KMS-11 (cell line): ENCODE measurements around the gene CNTNAP5.

ENCODE experiments used
- H2AFZ ChIP-seq: fragments of 200-600 bp; sonication (generic); 2 replicates; pipeline ENCODE4 v1.6.1; 2016; ENCODE audit warnings: antibody characterized with exemption, mixed run types, low read depth
- H3K27ac ChIP-seq: fragments of 200-600 bp; sonication (generic); 2 replicates; pipeline ENCODE4 v1.6.1; 2016; ENCODE audit warnings: mild to moderate bottlenecking, mixed run types
- H3K27me3 ChIP-seq: fragments of 200-600 bp; sonication (generic); 2 replicates; pipeline ENCODE4 v1.6.1; 2017; ENCODE audit warnings: mild to moderate bottlenecking, low read depth, mixed run types, moderate library complexity; ENCODE audit not compliant: insufficient read depth
- H3K36me3 ChIP-seq: fragments of 200-600 bp; sonication (generic); 2 replicates; pipeline ENCODE4 v1.6.1; 2017; ENCODE audit warnings: mild to moderate bottlenecking, mixed run types; ENCODE audit not compliant: insufficient read depth
- H3K4me1 ChIP-seq: fragments of 200-600 bp; sonication (generic); 2 replicates; pipeline ENCODE4 v1.6.1; 2016; ENCODE audit warnings: mild to moderate bottlenecking, low read depth, mixed run types; ENCODE audit not compliant: poor library complexity, severe bottlenecking
- H3K4me2 ChIP-seq: fragments of 200-600 bp; sonication (generic); 2 replicates; pipeline ENCODE4 v1.7.0; 2016; ENCODE audit warnings: mild to moderate bottlenecking, mixed run types
- H3K4me3 ChIP-seq: fragments of 200-600 bp; sonication (generic); IDR thresholded peaks from 2 replicates; pipeline ENCODE4 v1.6.1; 2017; ENCODE audit warnings: low read depth, low read length, mixed read lengths; ENCODE audit not compliant: insufficient read depth
- H3K79me2 ChIP-seq: fragments of 200-600 bp; sonication (generic); 2 replicates; pipeline ENCODE4 v1.6.1; 2016; ENCODE audit warnings: low read depth, mixed run types; ENCODE audit not compliant: insufficient read depth
- H3K9ac ChIP-seq: fragments of 200-600 bp; sonication (generic); 2 replicates; pipeline ENCODE4 v1.6.1; 2016; ENCODE audit warnings: mild to moderate bottlenecking, mixed run types
- H4K20me1 ChIP-seq: fragments of 200-600 bp; sonication (generic); 2 replicates; pipeline ENCODE4 v1.6.1; 2016; ENCODE audit warnings: mild to moderate bottlenecking, mixed run types; ENCODE audit not compliant: insufficient read depth
- TF ChIP-seq, protein P1 (sequence below): fragments of 200-600 bp; sonication (generic); conservative IDR thresholded peaks from 2 replicates; pipeline ENCODE4 v1.6.1; 2017; ENCODE audit warnings: low read depth, mild to moderate bottlenecking, antibody characterized with exemption, low read length, moderate library complexity, mixed read lengths

Gene CNTNAP5

DNA sequence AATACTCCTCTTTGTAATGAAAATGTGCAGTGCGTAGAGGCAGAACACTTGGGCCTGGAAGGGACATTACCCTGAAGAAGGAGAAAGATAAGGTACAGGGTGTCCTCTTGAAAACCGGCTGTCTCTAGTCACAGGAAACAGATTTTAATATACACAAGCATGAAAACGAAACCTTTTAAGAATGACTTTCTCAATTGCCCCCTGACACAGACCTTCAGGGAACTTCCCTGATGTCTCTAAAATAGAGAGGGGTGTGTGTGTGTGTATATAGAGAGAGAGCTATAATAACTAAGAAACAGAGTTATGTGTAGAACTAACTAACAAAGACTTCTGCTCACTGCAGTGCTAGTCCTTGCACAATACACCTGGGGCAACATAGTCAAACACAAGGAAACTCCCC, 780.0 kb downstream of the CNTNAP5 start:
- Histone ChIP-seq H3K36me3 (no peaks in the 10 kb centered on the region), H3K79me2 (no peaks in the 10 kb centered on the region), H3K27me3 (no peaks in the 10 kb centered on the region), H2AFZ (no peak overlapping the region), H3K9ac (no peak overlapping the region), H4K20me1 (no peaks in the 10 kb centered on the region), H3K27ac (no peak overlapping the region), H3K4me2 (no peak overlapping the region), H3K4me3 (no peak overlapping the region), H3K4me1 (no peaks in the 10 kb centered on the region)
- TF ChIP-seq, protein P1, sequence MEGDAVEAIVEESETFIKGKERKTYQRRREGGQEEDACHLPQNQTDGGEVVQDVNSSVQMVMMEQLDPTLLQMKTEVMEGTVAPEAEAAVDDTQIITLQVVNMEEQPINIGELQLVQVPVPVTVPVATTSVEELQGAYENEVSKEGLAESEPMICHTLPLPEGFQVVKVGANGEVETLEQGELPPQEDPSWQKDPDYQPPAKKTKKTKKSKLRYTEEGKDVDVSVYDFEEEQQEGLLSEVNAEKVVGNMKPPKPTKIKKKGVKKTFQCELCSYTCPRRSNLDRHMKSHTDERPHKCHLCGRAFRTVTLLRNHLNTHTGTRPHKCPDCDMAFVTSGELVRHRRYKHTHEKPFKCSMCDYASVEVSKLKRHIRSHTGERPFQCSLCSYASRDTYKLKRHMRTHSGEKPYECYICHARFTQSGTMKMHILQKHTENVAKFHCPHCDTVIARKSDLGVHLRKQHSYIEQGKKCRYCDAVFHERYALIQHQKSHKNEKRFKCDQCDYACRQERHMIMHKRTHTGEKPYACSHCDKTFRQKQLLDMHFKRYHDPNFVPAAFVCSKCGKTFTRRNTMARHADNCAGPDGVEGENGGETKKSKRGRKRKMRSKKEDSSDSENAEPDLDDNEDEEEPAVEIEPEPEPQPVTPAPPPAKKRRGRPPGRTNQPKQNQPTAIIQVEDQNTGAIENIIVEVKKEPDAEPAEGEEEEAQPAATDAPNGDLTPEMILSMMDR: no peak

DNA sequence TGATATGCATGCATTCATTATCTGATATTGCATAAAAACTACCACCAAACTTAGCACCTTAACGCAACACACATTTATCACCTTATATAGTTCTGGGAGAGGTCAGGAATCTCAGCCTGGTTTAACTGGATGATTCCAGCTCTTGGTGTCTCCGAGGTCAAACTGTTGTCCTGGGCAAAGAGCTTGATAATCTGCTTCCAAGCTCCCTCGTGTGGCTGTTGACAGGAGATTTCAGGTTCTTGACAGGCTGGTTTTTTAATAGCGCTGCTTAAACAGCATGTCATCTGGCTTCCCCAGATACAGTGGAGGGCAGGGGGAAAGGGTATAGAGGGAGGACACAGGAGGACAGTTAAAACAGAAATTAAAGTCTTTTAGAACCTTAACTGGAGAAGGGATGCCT, 785.0 kb downstream of the CNTNAP5 start:
- Histone ChIP-seq H3K4me3 (no peak overlapping the region), H2AFZ (no peak overlapping the region), H3K27me3 (no peaks in the 10 kb centered on the region), H3K4me1 (no peaks in the 10 kb centered on the region), H3K27ac (no peak overlapping the region), H3K79me2 (no peaks in the 10 kb centered on the region), H3K4me2 (no peak overlapping the region), H3K9ac (no peak overlapping the region), H3K36me3 (no peaks in the 10 kb centered on the region), H4K20me1 (no peaks in the 10 kb centered on the region)
- TF ChIP-seq, protein P1: no peak

DNA sequence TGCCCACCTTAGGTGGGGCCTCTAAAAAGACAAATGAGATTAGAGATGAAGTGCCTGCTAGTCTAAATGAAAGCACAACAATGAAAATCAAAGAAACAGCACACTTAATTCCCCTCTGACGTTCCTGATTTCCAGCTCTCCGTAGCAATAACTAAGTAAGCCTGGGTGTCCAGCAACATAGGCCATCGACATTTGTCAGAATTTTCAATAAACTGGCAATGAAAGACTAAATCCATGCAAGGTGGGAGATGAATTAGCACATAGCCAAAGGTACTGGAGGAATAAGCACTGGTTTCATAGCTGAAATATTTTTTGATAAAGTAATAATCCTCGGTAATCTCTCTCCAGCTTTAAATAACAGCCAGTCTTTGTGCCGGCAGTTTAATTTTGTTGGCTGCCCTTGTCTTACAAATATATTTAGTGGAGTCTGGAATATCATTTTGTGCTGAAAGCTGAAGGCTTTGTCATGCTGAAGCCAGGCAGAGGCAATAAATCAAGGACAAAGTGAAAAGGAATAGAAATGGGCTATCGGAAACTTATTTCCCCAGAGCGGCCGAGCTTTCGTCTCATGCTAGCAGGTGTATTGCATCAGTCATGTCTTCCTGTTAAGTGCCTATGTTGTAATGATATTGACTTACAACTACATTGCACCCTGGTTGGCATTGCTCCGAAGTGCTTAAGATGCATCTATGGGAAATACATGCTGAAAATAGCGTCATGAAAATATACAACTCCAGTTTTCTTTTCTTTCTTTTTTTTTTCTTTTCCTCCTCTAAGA, 790.1 kb downstream of the CNTNAP5 start:
- Histone ChIP-seq H3K9ac (no peak overlapping the region), H2AFZ (no peak overlapping the region), H4K20me1 (no peaks in the 10 kb centered on the region)

DNA sequence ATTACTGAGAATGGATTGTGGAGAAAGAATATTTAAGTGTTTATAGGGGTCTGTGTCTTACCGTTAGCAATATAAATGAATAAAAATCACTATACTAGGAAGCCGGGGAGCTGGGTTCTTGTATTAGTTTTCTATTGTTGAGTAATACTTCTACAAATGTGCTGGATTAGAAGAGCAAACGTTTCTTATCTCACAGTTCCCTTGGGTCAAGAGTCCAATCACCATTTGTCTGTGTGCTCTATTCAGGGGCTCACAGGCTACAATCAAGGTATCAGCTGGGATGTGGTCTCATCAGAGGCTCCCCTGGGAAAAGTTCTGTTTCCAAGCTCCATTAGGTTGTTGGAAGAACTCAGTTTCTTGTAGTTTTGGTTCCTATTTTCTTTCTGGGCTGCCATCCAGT, 790.9 kb downstream of the CNTNAP5 start:
- Histone ChIP-seq H3K27me3 (no peaks in the 10 kb centered on the region), H2AFZ (no peak overlapping the region), H3K4me2 (no peak overlapping the region), H3K79me2 (no peaks in the 10 kb centered on the region), H3K4me1 (no peaks in the 10 kb centered on the region), H3K36me3 (no peaks in the 10 kb centered on the region), H4K20me1 (no peaks in the 10 kb centered on the region), H3K9ac (no peak overlapping the region), H3K27ac (no peak overlapping the region), H3K4me3 (no peak overlapping the region)
- TF ChIP-seq, protein P1: no peak

More for the DNA sequence above, 790.1 kb downstream of the CNTNAP5 start:
- Histone ChIP-seq H3K4me1 (no peaks in the 10 kb centered on the region), H3K4me2 (no peak overlapping the region), H3K27ac (no peak overlapping the region), H3K27me3 (no peaks in the 10 kb centered on the region), H3K36me3 (no peaks in the 10 kb centered on the region), H3K4me3 (no peak overlapping the region), H3K79me2 (no peaks in the 10 kb centered on the region)
- TF ChIP-seq, protein P1: no peak
